Measurements from ENCODE around the gene ANKRD33B.
"Not testable (repeated sequence)": the region's sequence is repeated elsewhere in the genome, so short reads cannot be mapped to it uniquely, and the experiment has no call there.

Gene ANKRD33B

DNA sequence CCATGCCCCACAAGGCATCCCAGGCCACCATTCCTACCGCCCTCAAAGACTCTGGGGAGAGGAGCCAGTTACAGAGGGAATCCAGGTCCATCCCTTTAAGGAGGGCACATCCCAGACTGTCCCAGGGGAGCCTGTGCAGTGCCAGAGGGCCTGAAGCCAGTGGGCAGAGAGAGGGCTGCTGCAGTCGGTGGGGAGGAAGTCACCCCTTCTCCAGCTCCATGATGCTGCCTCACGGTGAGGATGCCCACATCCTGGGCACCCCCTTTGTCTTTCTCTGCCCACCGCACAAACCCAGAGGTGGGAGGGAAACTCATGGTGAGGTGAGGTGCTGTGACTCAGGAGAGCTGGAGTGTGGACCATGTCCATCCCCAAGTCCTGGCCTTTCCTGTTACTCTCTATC, 26.2 kb upstream of the ANKRD33B start:
- no peak for DNase-seq (ENCODE audit: low read depth)

DNA sequence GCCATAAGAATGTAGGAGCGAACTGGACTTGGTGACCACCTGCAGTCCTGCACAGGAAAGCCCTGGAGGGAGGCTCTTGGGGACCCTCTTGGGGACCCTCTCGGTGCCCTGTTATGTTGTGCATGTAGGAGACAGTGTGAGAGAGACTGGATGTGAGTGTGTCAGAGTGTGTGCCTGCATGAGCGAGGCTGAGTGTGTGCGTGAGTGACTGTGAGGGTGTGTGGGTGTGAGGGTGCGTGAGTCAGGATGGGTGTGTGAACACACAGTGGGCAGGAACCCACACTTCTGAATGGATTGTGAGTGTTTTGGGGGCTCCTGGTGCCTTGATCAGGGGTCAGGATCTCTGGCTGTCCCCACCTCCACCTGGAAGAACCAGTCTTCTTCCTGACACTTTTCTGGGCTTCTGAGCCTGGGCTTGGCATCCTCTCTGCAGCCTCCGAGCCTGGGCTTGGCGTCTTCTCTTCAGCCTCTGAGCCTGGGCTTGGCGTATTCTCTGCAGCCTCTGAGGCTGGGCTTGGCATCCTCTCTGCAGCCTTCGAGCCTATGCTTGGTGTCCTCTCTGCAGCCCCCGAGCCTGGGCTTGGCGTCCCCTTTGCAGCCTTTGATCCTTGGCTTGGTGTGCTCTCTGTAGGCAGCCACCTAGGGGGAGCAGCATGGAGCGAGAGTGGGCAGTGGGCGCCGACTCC, 25.6 kb upstream of the ANKRD33B start:
- no peak for DNase-seq (ENCODE audit: low read depth)

DNA sequence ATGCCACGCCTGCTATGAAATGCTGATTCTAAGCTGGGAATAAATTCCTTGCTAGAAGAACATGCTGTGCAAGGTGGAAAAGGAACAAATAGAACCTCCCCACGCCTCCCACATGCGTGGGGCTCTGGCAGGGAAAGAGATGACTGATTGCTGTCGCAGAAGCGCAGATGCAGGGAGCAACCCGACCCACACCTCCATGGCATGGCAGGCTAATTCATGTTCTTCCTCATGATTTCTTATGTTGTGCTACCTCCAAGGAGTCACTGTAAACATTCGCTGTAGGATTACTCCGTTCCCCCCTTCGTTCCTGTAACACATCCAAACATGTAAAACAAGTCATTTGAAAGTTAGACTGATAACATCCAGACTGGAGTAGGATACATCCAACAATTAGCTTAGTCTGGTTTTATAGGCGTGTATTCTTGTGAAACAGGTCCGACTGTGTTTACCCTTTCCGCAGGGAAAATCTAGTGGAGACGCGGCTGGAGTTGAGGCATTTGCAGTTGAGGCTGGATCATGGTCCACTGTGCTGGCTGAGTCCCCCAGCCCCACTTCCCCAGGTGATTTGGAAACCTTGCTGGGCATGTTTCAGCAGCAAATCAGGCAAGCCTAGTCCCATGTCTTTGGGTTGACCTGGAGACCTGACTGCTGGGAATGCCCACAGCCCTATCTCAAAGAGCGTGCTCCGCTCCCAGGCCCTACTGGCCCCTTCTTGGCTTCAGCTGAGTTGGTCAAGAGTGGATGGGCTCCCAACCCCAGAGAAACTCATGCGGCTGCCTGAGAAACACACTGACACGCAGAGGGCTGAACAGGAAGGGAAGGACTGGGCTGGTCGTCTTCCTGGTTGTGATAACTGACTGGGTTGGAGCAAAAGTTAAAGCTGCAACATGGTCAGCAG, 24.8 kb upstream of the ANKRD33B start:
- DNase-seq (ENCODE audit: low read depth): no peak

DNA sequence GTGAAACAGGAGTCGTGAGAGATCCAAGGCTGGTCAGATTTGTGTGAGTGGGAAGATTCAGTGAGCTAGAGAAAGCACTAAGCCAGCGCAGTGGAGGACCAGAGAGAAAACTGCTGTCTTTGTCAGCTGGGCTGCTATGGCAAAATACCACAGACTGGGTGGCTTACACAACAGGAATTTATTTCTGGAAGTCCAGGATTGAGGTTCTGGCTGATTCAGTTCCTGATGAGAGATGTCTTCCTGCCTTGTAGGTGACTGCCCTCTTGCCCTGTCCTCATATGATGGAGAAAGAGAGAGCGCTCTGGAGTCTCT, 24.2 kb upstream of the ANKRD33B start:
- DNase-seq (ENCODE audit: low read depth): no peak

DNA sequence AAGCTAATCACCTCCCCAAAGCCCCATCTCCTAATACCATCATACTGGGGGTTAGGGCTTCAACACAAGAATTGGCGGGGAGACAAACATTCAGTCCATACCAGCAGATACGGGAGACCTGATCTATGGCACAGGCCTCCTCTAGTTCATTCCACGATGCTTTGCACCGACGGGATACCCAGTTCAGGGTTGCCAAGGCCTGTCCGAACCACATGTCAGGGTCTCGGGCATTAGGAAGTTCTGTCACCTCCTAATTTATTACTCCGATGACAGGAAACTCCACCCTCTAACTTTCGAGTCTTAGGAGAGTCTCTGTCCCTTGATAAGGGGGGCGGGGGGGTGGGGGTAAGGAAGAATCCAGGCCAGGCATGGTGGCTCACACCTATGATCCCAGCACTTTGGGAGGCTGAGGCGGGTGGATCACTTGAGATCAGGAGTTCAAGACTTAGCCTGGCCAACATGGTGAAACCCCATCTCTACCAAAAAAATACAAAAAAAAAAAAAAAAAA, 23.8 kb upstream of the ANKRD33B start:
- DNase-seq (ENCODE audit: low read depth): no peak

DNA sequence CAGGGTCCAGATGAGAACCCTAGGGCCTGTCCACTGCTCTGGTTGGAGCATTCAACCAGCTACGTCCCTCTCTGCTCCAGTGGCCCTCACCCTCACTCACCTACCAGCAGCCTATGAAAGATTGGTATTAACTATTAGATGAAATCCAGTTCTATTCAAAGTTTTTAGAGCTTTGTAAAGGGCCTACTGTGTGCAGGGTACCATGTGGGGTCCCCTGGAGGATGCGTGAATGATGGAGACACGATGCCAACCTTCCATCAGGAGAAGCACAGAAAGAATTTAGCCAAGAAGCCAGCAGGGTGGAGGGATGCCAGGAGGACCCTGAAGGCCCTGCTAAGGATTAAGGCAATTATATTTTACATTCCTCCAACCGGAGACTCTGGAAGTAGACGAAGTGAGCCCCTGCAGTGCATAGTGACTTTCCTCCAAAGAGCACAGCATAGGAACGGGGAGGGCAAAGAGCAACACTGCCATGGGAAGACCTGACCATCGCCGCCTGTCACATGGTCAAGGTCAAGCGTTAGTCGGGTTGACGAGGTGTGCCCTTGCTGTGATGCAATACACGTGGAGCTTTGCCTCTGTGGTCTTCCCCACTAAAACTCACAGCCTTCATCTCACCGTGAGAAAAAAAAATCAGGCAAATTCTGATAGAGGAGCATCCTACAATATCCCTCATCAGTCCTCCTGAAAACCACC, 22.8 kb upstream of the ANKRD33B start:
- DNase-seq (ENCODE audit: low read depth): no peak

DNA sequence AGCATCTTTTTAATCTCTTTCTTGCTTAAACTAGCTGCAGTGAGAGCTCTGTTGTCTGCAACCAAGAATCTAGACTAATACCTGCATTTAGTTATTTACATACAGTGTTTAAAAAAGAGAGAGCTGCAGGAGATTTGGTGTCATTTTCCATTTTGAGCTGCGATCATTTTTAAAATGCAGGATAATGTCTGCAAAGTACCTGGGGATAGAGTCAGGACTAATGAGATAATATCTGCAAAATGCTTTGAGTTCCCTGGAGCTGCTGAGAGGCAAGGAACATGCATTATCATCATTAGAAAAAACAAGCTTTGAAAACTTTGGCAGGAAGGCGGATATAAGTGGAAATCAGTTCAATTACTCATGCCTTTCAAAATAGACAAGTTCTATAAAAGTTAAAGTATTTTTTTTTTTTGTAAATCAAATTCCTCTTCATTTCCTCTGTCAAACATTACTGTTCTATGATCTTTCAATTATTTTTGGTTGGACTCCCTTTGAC, 21.8 kb upstream of the ANKRD33B start:
- DNase-seq (ENCODE audit: low read depth): no peak

DNA sequence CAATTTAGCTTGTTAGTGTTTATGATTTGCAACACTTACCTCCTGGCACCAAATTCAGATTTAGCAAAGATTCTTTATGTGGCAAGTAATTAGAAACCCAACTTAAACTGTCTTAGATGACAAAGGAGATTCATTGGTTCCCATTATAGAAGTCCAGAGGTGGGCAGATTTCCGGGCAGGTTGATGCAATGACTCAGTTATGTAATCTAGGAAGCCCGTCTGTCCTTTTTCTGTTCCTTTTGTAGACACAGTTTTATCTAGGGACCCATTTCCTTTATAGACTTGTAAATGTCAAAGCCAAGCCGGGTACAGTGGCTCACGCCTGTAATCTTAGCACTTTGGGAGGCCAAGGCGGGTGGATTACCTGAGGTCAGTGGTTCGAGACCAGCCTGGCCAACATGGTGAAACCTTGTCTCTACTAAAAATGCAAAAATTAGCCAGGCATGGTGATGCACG, 20.3 kb upstream of the ANKRD33B start:
- DNase-seq (ENCODE audit: low read depth): no peak

DNA sequence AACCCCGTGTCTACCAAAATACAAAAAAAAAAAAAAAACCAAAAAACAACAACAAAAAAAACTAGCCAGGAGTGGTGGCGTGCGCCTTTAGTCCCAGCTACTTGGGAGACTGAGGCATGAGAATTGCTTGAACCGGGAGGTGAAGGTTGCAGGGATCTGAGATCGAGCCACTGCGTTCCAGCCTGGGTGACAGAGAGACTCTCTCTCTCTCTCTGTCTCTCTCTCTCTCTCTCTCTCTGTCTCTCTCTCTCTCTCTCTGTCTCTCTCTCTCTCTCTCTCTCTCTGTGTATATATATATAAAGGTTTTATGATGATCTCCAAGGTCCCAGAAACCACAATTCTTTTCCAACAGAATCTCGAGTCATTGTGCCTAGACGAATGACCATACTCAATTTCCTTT, 18.8 kb upstream of the ANKRD33B start:
- DNase-seq (ENCODE audit: low read depth): no peak

DNA sequence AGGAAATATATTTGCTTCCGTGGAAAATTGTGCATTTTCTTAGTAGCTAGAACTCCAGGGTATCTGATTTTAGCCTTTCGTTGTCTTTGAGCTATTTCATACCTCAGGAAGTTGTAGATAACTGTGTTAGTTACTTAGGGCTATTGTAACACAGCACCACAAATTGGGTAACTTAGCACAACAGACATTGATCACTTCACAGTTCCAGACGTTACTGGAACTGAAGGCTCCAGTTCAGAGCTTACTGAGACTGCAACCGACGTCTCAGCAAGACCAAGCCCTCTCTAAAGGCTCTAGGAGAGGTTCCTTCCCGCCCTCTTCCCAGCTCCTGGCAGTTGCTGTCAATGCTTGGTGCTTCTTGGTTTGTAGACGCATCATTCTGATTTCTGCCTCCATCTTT, 17.7 kb upstream of the ANKRD33B start:
- no peak for DNase-seq (ENCODE audit: low read depth)

DNA sequence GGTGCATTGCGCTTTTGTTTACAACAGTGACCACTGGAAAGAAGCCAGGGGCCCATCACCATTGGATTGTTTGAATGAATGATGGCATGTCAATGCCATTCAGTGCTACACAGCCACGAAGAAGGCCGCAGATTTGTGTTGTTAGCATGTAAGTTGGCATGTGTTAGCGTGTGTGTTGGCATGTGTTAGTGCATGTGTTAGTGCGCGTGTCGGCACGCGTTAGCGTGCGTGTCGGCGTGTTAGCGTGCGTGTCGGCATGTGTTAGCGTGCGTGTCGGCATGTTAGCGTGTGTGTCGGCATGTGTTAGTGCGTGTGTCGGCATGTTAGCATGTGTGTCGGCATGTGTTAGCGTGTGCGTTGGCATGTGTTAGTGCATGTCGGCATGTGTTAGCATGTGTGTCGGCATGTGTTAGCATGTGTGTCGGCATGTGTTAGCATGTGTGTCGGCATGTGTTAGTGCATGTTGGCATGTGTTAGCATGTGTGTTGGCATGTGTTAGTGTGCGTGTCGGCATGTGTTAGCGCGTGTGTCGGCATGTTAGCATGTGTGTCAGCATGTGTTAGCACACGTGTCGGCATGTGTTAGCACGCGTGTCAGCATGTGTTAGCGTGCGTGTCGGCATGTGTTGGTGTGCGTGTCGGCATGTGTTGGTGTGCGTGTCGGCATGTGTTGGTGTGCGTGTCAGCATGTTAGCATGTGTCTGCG, 15.3 kb upstream of the ANKRD33B start:
- DNase-seq (ENCODE audit: low read depth): no peak

DNA sequence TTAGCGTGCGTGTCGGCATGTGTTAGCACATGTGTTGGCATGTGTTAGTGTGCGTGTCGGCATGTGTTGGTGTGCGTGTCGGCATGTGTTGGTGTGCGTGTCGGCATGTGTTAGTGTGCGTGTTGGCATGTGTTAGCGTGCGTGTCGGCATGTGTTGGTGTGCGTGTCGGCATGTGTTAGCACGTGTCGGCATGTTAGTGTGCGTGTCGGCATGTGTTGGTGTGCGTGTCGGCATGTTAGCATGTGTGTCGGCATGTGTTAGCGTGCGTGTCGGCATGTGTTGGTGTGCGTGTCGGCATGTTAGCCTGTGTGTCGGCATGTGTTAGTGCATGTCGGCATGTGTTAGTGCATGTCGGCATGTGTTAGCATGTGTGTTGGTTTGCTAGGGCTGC, 14.8 kb upstream of the ANKRD33B start:
- not testable (repeated sequence) for DNase-seq (ENCODE audit: low read depth)

DNA sequence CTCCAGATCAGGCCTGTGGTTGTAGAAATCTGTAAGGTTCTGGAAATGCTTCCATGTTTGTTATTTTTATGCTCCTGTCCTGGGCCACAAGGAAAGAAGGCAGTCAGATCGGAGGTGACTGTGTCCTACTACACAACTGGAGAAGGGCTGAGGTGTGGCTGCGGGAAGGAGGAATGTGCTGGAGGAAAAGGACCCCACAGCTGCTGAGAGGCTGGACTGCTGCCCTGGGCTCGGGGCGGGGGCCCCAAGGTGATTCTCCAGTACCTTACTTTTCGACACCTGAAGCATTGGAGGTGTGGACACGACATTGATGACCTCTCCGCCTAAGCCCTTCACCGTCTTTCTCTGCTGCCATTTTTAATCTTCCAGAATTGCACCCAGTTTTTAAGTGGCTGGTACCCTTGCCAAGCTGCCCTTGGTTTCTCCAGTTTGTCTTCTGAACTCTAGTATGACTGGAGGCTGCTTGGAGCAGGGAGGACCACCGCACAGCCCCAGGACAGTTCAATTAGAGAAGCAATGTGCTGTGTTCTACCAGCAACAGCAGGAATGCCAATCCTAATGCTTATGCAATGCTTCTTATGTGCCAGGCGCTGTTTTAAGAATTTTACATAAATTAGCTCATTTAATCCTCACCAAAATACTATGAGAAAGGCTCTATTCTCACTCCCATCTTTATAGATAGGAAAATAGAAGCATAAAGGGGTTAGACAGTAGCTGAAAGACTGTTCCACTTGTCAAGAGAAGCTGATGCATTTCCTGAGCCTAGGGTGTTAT, 13.5 kb upstream of the ANKRD33B start:
- no peak for DNase-seq (ENCODE audit: low read depth)

DNA sequence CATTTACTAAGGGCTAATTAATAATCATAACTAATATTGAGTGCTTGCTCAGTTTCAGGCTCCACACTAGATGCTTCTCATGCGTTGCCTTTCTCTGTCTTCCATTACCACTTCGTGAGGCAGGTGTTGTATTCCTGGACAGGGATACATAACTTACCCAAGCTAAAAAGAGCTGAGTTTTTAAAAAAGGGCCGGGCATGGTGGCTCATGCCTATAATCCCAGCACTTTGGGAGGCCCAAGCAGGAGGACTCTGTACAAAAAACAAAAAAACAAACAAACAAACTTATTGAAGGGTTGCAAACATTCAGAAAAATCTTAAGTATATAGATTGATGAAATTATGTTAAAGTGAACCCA, 12.1 kb upstream of the ANKRD33B start:
- DNase-seq (ENCODE audit: low read depth): no peak

DNA sequence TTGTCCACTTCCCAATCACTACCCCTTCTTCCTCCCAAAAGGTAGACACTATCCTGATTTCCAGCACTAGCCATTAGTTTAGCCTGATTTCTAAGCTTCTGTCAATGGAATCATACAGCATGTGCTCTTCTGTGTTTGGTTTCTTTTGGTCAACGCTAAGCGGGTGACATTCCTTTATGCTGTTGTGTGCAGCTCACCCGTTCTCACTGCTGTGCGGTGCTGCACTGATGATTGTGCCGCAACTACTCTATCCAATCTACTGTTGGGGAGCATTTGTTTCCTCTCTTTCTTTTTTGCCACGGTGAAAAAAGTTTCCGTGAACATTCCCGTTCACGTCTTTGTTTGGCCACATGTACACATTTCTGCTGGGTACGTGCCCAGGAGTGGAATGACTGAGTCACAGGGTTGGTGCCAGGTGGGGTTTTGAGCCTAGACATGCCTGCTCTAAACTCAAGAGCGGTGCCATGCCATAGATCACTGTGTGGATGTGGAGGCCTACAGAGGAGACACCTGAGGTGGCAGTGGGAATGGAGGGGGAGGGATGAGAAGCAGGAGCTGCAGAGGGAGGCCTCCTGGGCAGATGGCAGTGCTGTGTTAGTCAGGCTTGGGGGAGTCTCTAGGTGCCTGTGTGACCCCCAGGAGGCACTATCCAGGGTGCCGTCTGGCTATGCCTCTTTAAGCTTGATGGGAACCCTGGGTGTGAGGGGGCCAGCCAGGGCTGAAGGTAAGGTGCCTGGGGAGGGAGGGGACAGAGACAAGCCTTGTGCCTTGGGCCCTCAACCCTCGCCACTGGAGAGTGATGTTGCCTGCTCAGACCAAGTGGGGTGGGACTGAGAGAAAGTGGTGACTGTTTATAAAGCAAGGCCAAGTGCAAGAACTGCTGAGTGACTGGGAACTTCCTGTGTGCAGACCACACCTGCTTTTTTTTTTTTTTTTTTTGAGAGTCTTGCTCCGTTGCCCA, 11.4 kb upstream of the ANKRD33B start:
- no peak for DNase-seq (ENCODE audit: low read depth)

DNA sequence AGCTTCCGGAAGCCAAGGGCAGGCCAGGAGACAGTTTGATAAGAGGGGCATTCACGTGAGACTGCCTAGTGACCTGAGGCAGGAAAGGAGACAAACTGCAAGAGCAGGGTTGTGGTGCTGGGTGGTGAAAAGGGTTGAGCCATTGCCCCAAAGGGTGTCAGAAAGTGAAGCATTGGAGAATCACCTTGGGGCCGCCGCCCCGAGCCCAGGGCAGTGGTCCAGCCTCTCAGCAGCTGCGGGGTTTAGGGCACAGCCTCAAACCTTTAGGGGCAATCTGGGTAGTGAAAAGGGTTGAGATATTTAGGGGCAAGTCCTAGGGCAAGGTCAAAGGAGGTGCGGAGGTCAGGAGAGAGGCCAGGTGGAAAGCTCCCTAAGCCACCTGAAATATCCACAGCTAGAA, 10.4 kb upstream of the ANKRD33B start:
- DNase-seq (ENCODE audit: low read depth): no peak

DNA sequence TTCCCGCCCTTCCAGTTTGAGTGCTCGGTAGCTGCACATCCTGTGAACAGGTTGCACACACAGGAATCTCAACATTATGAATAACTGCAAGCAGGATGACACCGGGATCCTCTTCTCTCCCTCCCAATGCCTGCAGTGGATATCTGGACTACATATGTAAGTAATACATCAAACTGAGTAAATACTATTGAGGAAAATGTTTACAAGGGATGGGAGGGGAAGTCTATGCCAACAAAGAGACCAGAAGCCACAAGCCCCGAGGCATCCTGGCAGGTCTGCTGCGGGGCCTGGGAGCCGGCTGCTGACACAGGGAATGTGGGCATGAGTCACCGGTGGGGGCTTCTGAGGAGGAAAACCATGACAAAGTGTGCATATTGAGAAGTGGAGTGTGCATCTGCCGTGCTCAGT, 8.6 kb upstream of the ANKRD33B start:
- no peak for DNase-seq (ENCODE audit: low read depth)

DNA sequence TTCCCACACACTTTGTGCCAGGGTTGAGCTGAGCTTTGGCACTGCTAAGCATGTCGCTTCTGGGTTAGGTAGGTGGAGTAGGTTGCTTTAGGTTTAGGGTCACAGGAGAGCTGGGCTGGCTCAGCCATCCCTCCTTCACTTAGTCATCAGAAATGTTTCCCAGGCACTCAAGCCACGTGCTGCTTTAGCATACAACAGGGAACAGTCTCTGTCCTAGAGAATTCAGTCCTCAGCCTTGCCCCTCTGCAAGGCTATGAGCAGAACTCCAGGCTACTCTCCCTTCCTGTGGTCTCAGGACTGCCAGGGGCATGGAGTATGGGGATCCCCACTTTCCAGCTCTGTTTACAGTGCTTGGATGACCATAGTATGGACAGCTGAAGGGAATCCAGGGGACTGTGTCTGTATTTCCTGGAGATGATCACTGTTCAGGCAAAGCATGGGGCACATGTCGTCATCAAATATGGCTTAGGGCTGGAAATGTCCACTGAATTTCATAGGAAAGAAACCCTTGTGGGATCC, 7.5 kb upstream of the ANKRD33B start:
- DNase-seq (ENCODE audit: low read depth): no peak

DNA sequence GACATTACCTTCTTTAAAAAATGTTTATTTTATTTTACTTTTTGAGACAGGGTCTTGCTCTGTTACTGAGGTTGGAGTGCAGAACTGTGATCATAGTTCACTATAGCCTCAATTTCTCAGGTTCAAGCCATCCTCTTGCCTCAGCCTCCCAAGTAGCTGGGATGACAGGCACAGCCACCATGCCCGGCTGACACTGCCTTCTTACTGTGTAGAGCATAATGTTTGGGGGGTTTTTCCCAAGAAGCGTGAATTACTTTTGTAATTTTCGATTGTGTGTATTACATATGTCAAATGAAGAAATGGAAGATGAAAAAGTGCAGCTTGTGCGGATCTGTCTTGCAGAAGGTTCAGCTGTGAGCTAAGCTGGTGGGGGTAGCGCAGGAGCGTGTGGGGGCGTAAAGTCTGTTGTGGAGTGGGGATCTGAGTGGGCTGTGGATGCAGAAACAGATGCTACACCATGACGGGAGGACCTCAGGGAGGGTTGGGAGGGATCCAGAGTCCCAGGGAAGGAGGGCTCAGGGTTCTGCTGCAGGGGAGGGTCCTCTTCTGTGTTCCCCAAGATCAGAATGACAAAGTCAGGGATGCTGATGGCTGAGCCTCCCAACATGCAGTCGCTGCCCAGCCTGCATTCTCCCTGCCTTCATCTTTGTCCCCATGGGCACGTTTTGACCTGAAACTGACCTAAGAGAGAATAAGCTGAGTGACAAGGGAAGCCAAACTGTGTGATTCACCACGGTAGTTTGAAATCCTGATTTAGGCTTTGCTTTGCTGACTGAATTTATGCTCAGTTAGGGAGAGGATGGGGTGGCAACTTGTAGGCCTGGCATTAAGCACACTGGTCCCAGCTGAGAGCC, 6.8 kb upstream of the ANKRD33B start:
- no peak for DNase-seq (ENCODE audit: low read depth)

All from fibroblast of the conjunctiva (primary cell).